Vagina (tissue), 2 donors: ENCODE data around the gene SUMF1.

Experiments
- CTCF ChIP-seq, 3 experiments: fragments of 450-650 bp in 2 of 3; fragments of 200-600 bp in 1 of 3; sonication (generic) in 1 of 3; IDR thresholded peaks; one replicate each; pipeline ENCODE4 v1.5.1; 2017 to 2019; ENCODE audit warnings: antibody characterized with exemption in 3 of 3, mild to moderate bottlenecking in 2 of 3, moderate library complexity in 2 of 3
- POLR2AphosphoS5 ChIP-seq, 2 donors: sonication (generic); formaldehyde crosslinking; IDR thresholded peaks; one replicate each; pipeline ENCODE4 v1.9.0; 2017; ENCODE audit warnings: antibody characterized with exemption in 2 of 2, mild to moderate bottlenecking in 2 of 2, low read depth in 1 of 2; ENCODE audit not compliant: insufficient read depth in 1 of 2

- TF ChIP-seq POLR2AphosphoS5 (IDR thresholded peaks at IDR 0.05; ENCODE audit: insufficient read depth in 1 of 2, low read depth in 1 of 2) (no peak), CTCF (IDR thresholded peaks at IDR 0.05) (no peak)
Observed at GRCh38 chr3:4511491-4512262, 44.6 kb upstream of the SUMF1 start.
